HepG2 (cell line): ENCODE measurements around the gene IL6R. TPM values are rescaled to one million over a fixed set of nuclear protein-coding genes. Genes with fewer than 3 reads are reported as not detected.

Experiments
- ATF7 ChIP-seq, 2 experiments: fragments of 450-650 bp in 1 of 2; sonication (generic) in 1 of 2; formaldehyde crosslinking in 1 of 2; IDR thresholded peaks; 2 replicates each; pipeline versions ENCODE4 v1.4.0 to v1.6.1; 2016 to 2020; ENCODE audit warnings: antibody characterized with exemption in 1 of 2, mild to moderate bottlenecking in 1 of 2, missing genetic modification reagents in 1 of 2
- CBX2 ChIP-seq, 2 experiments: fragments of 200-600 bp in 1 of 2; sonication (generic); formaldehyde crosslinking in 1 of 2; IDR thresholded peaks; 2 replicates each; pipeline versions ENCODE4 v1.7.0 to v1.8.1; 2018 to 2022; ENCODE audit warnings: low read depth in 2 of 2, low read length in 1 of 2, mild to moderate bottlenecking in 1 of 2, missing genetic modification reagents in 1 of 2
- DZIP1 ChIP-seq: sonication (generic); formaldehyde crosslinking; IDR thresholded peaks from 2 replicates; pipeline ENCODE4 v1.5.0; 2020; ENCODE audit warnings: mild to moderate bottlenecking, missing genetic modification reagents
- HIC2 ChIP-seq: sonication (generic); formaldehyde crosslinking; IDR thresholded peaks from 2 replicates; pipeline ENCODE4 v1.9.0; 2022; ENCODE audit warnings: low read depth, missing genetic modification reagents
- PAX8 ChIP-seq: sonication (generic); formaldehyde crosslinking; IDR thresholded peaks from 2 replicates; pipeline ENCODE4 v1.8.0; 2022; ENCODE audit warnings: mild to moderate bottlenecking, missing genetic modification reagents, borderline replicate concordance
- REL ChIP-seq: sonication (generic); formaldehyde crosslinking; conservative IDR thresholded peaks from 2 replicates; pipeline ENCODE4 v1.8.0; 2022; ENCODE audit warnings: mild to moderate bottlenecking, missing genetic modification reagents, moderate library complexity
- TEF ChIP-seq: sonication (generic); formaldehyde crosslinking; IDR thresholded peaks from 2 replicates; pipeline ENCODE4 v1.5.0; 2020; ENCODE audit warnings: missing genetic modification reagents
- ZGPAT ChIP-seq: IDR thresholded peaks from 2 replicates; pipeline ENCODE4 v1.6.1; 2016; ENCODE audit warnings: mild to moderate bottlenecking
- ZKSCAN8 ChIP-seq: IDR thresholded peaks from 2 replicates; pipeline ENCODE4 v1.6.1; 2016; ENCODE audit warnings: borderline replicate concordance, missing genetic modification reagents, missing compliant biosample characterization
- ZNF142 ChIP-seq: sonication (generic); formaldehyde crosslinking; IDR thresholded peaks from 2 replicates; pipeline ENCODE4 v1.4.0; 2020; ENCODE audit warnings: missing genetic modification reagents
- ZNF644 ChIP-seq: IDR thresholded peaks from 2 replicates; pipeline ENCODE4 v1.6.1; 2016; ENCODE audit warnings: low read depth
- ZNF709 ChIP-seq: sonication (generic); formaldehyde crosslinking; IDR thresholded peaks from 2 replicates; pipeline ENCODE4 v1.5.0; 2020; ENCODE audit warnings: mild to moderate bottlenecking, missing genetic modification reagents
- ZNF780A ChIP-seq: sonication (generic); formaldehyde crosslinking; IDR thresholded peaks from 2 replicates; pipeline ENCODE4 v1.8.0; 2022; ENCODE audit warnings: mild to moderate bottlenecking, missing genetic modification reagents, moderate library complexity
- ZNF782 ChIP-seq: sonication (generic); formaldehyde crosslinking; IDR thresholded peaks from 2 replicates; pipeline ENCODE4 v1.4.0; 2020; ENCODE audit warnings: missing genetic modification reagents, mild to moderate bottlenecking, borderline replicate concordance
- polyA plus RNA-seq, 8 experiments: library from polyadenylated mRNA; depleted of rRNA in 3 of 8; stranded (reverse) in 7 of 8; unstranded in 1 of 8; fragments of >200 nt; fragmentation: Illumina TruSeq in 4 of 8; extraction: Trizol in 4 of 8; gene quantifications; 2 replicates each; pipeline versions ENCODE4 v1.2.1 to v1.2.3, GENCODE V29; 2011 to 2016; ENCODE audit warnings: low read depth in 4 of 8, missing spikeins in 1 of 8, mixed read lengths in 1 of 8; ENCODE audit not compliant: insufficient read depth in 1 of 8
- total RNA-seq, 5 experiments: library from RNA; depleted of rRNA; stranded (reverse); fragments of >200 nt; fragmentation: Illumina TruSeq; extraction: Trizol; gene quantifications; 2 replicates each; pipeline ENCODE4 v1.2.3, GENCODE V29; 2016; ENCODE audit warnings: low read depth in 1 of 5

IL6R gene
- total and polyA plus RNA-seq, 2 of the 13 experiments (the other 11 are each of a cell fraction or from before 2014, with no cell fraction given) = 5.0 to 24.5 TPM

- no peak; the same call in 1 of the 2 replicates for TF ChIP-seq HIC2
- TF ChIP-seq ATF7 (IDR thresholded peaks at IDR 0.05) = no peak
- TF ChIP-seq ATF7 (CRISPR knock-in tag; IDR thresholded peaks at IDR 0.05) = no peak
- TF ChIP-seq ZNF782 (CRISPR knock-in tag) = peak; percentile 72; the same call in 1 of the 2 replicates
- TF ChIP-seq ZGPAT = peak; percentile 65; the same call in 1 of the 2 replicates
- no peak; the same call in 1 of the 2 replicates for TF ChIP-seq ZNF709 (CRISPR knock-in tag)
- peak; percentile 48; the same call in 1 of the 2 replicates for TF ChIP-seq ZNF644 (CRISPR knock-in tag)
- TF ChIP-seq DZIP1 = no peak
- TF ChIP-seq ZNF780A (CRISPR knock-in tag) = no peak
- TF ChIP-seq CBX2 (IDR thresholded peaks at IDR 0.05; ENCODE audit: low read depth, low read length) = no peak
- no peak for TF ChIP-seq CBX2 (CRISPR knock-in tag; IDR thresholded peaks at IDR 0.05; ENCODE audit: low read depth)
- TF ChIP-seq ZNF142 (CRISPR knock-in tag) = peak; percentile 86
- no peak for TF ChIP-seq REL
- TF ChIP-seq PAX8 (CRISPR knock-in tag) = no peak
- 0 out of 2 replicates have a peak, but pooled peaks have one; percentile 34 for TF ChIP-seq ZKSCAN8 (CRISPR knock-in tag)
- TF ChIP-seq TEF = no peak
Measured at GRCh38 chr1:154404984-154405746, at the start of gene IL6R (continued).
